ENCODE results near the gene MDN1. TPM values are rescaled to one million over a fixed set of nuclear protein-coding genes. Genes with fewer than 3 reads are reported as not detected.

The MDN1 gene
- total RNA-seq, 4 donors from 2014 or later = 13.5 to 22.0 (median 17.0) TPM

DNA sequence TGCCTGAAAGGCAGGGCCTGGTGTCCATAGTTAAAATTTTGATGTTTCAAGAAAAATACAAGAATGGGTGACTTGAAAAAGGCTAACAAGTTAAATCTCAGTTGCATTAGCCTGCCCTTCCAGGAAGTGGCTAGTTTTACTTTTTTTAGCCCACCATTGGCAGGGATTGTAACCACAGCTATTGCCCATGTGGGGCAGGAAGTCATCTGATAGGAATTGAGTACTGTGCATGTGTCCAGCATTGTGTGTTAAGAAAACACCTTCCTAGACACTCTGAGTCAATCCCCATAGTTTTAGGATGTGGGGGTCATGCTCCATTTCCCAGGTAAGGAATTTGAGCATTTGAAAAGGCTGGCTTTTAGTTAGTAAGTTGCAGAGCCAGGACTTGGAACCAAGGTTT lies 207.9 kb downstream of the MDN1 start:
- ATAC-seq = no peak
- TF ChIP-seq, protein P1, sequence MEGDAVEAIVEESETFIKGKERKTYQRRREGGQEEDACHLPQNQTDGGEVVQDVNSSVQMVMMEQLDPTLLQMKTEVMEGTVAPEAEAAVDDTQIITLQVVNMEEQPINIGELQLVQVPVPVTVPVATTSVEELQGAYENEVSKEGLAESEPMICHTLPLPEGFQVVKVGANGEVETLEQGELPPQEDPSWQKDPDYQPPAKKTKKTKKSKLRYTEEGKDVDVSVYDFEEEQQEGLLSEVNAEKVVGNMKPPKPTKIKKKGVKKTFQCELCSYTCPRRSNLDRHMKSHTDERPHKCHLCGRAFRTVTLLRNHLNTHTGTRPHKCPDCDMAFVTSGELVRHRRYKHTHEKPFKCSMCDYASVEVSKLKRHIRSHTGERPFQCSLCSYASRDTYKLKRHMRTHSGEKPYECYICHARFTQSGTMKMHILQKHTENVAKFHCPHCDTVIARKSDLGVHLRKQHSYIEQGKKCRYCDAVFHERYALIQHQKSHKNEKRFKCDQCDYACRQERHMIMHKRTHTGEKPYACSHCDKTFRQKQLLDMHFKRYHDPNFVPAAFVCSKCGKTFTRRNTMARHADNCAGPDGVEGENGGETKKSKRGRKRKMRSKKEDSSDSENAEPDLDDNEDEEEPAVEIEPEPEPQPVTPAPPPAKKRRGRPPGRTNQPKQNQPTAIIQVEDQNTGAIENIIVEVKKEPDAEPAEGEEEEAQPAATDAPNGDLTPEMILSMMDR (IDR thresholded peaks at IDR 0.05 in 4 of 5, conservative IDR thresholded peaks at IDR 0.05 in 1 of 5) = no peak
- no peak for TF ChIP-seq POLR2A (IDR thresholded peaks at IDR 0.05)
- intact Hi-C loops (cut with DNase I; ENCODE audit: low total_unique reads) = no loop called here
- Histone ChIP-seq H3K4me3 (no peak overlapping the region), H3K27me3 (no peaks in the 10 kb centered on the region), H3K4me1 (no peaks in the 10 kb centered on the region), H3K36me3 (no peaks in the 10 kb centered on the region), H3K27ac (no peak overlapping the region), H3K9me3 (no peaks in the 10 kb centered on the region)
- no peak for DNase-seq
- in situ Hi-C loops (cut with MboI; ENCODE audit: low sequenced_read_pairs in 4 of 4) = loop anchor here in 3 of 4 donors (5.0 to 25.0 kb wide), 4 partner anchors 174 to 624 kb away; partner anchors contain the start of gene ANKRD6 (in 2 of the 3)

GRCh38 chr6:89610149-89610642 lies 209.4 kb downstream of the MDN1 start:
- no peaks in the 10 kb centered on the region for H3K9me3 ChIP-seq
- intact Hi-C loops (cut with DNase I; ENCODE audit: low total_unique reads) = loop anchor here (1.0 kb wide), 2 partner anchors 177 to 242 kb away; partner anchors contain the start of gene ANKRD6
- in situ Hi-C loops (cut with MboI; ENCODE audit: low sequenced_read_pairs in 4 of 4) = loop anchor here in 3 of 4 donors (5.0 to 25.0 kb wide), 4 partner anchors 173 to 623 kb away; partner anchors contain the start of gene ANKRD6 (in 2 of the 3)

DNA sequence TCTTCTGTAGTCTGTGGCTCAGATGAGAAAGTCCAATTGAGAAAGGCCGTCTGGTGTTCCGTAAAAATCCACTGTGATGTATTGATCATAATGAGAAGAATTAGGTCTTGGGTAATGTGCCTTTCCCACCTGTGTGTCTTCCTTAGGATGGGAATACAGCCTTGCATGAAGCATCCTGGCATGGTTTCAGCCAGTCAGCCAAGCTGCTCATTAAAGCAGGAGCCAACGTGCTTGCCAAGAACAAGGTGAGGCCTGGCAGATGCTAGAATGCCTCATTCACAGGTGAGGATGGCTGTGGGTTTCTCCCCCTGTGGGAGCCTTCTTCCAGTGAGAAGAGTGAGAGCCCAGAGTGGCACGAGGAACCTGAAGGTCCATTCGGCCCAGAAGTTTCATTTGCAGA lies 213.7 kb downstream of the MDN1 start:
- DNase-seq = no peak
- no peak for ATAC-seq
- Histone ChIP-seq H3K27me3 (no peaks in the 10 kb centered on the region), H3K36me3 (no peaks in the 10 kb centered on the region), H3K4me1 (peaks cover 14 to 18% of the 10 kb centered on the region in 2 donors), H3K4me3 (no peak overlapping the region), H3K27ac (no peak overlapping the region), H3K9me3 (no peaks in the 10 kb centered on the region)
- in situ Hi-C loops (cut with MboI; ENCODE audit: low sequenced_read_pairs in 4 of 4) (loop anchor here in 2 of 4 donors (5.0 to 25.0 kb wide), 3 partner anchors 169 to 619 kb away; no protein-coding TSS in a partner anchor), intact Hi-C loops (cut with DNase I; ENCODE audit: low total_unique reads) (no loop called here)
- TF ChIP-seq, protein P1 (IDR thresholded peaks at IDR 0.05 in 4 of 5, conservative IDR thresholded peaks at IDR 0.05 in 1 of 5) = no peak
- no peak for TF ChIP-seq POLR2A (IDR thresholded peaks at IDR 0.05)

More at GRCh38 chr6:89610149-89610642, 209.4 kb downstream of the MDN1 start:
- Histone ChIP-seq H3K4me1 (no peaks in the 10 kb centered on the region), H3K27me3 (no peaks in the 10 kb centered on the region), H3K27ac (no peak overlapping the region), H3K36me3 (no peaks in the 10 kb centered on the region), H3K4me3 (no peak overlapping the region)
- TF ChIP-seq, protein P1 (IDR thresholded peaks at IDR 0.05 in 4 of 5, conservative IDR thresholded peaks at IDR 0.05 in 1 of 5) = peak; percentile 67 to 89 (median 81)
- TF ChIP-seq POLR2A (IDR thresholded peaks at IDR 0.05) = no peak
- ATAC-seq (peak; percentile 65 to 70), DNase-seq (peak; percentile 23 to 45)

GRCh38 chr6:89604653-89605052 lies 214.9 kb downstream of the MDN1 start:
- Histone ChIP-seq H3K36me3 (no peaks in the 10 kb centered on the region), H3K4me1 (peaks cover 14 to 18% of the 10 kb centered on the region in 2 donors), H3K4me3 (no peak overlapping the region), H3K27me3 (no peaks in the 10 kb centered on the region), H3K27ac (no peak overlapping the region), H3K9me3 (no peaks in the 10 kb centered on the region)
- TF ChIP-seq, protein P1 (IDR thresholded peaks at IDR 0.05 in 4 of 5, conservative IDR thresholded peaks at IDR 0.05 in 1 of 5) = no peak
- TF ChIP-seq POLR2A (IDR thresholded peaks at IDR 0.05) = no peak
- intact Hi-C loops (cut with DNase I; ENCODE audit: low total_unique reads) = no loop called here
- in situ Hi-C loops (cut with MboI; ENCODE audit: low sequenced_read_pairs in 4 of 4) = loop anchor here in 2 of 4 donors (5.0 to 25.0 kb wide), 3 partner anchors 167 to 617 kb away; no protein-coding TSS in a partner anchor
- no peak for DNase-seq
- ATAC-seq = no peak

All from gastrocnemius medialis (tissue), 4 donors.